Activated CD8-positive, alpha-beta memory T cell treated with anti-CD3 and anti-CD28 coated beads, Interleukin-2, amount 50 U/mL, for 24 hours (primary cell): Measurements from ENCODE around the gene GTF2B.
"Not testable (repeated sequence)": the region's sequence is repeated elsewhere in the genome, so short reads cannot be mapped to it uniquely, and the experiment has no call there.

Source experiments
- DNase-seq: peaks from one replicate; pipeline ENCODE4 v3.0.0-alpha.2; 2020; ENCODE audit errors: extremely low read depth

GTF2B gene

GRCh38 chr1:88891318-88891950, at the start of gene GTF2B:
Gene GTF2B (minus strand): TSS chr1:88891567. CDS start chr1:88891499, 68 bp downstream.
- peak; percentile 85 for DNase-seq

- DNase-seq = not testable (repeated sequence)
Measured at GRCh38 chr1:88938528-88938927, 47.2 kb upstream of the GTF2B start.

- no peak for DNase-seq
Measured at GRCh38 chr1:88936760-88937342, 45.5 kb upstream of the GTF2B start.

- DNase-seq = no peak
Measured at GRCh38 chr1:88936223-88936523, 44.8 kb upstream of the GTF2B start.

GRCh38 chr1:88935522-88936222, 44.3 kb upstream of the GTF2B start:
- DNase-seq = no peak

- DNase-seq = not testable (repeated sequence)
Measured at GRCh38 chr1:88930176-88930575, 38.8 kb upstream of the GTF2B start.

GRCh38 chr1:88923224-88923623, 31.9 kb upstream of the GTF2B start:
- DNase-seq = no peak

GRCh38 chr1:88922214-88922613, 30.8 kb upstream of the GTF2B start:
- DNase-seq = no peak

- DNase-seq = no peak
Measured at GRCh38 chr1:88920845-88921244, 29.5 kb upstream of the GTF2B start.

- DNase-seq = no peak
Measured at GRCh38 chr1:88917321-88918025, 26.1 kb upstream of the GTF2B start.

GRCh38 chr1:88916883-88917282, 25.5 kb upstream of the GTF2B start:
- DNase-seq = no peak

- not testable (repeated sequence) for DNase-seq
Measured at GRCh38 chr1:88911800-88912199, 20.4 kb upstream of the GTF2B start.

- no peak for DNase-seq
Measured at GRCh38 chr1:88911161-88911560, 19.8 kb upstream of the GTF2B start.

GRCh38 chr1:88910401-88910800, 19.0 kb upstream of the GTF2B start:
- no peak for DNase-seq

- no peak for DNase-seq
Measured at GRCh38 chr1:88900883-88901282, 9.5 kb upstream of the GTF2B start.

GRCh38 chr1:88897070-88897730, 5.8 kb upstream of the GTF2B start:
- DNase-seq = no peak

GRCh38 chr1:88892357-88892877, 1.1 kb upstream of the GTF2B start:
- DNase-seq = no peak

- no peak for DNase-seq
Measured at GRCh38 chr1:88891951-88892340, 579 bp upstream of the GTF2B start.

- no peak for DNase-seq
Measured at GRCh38 chr1:88890791-88891317, 513 bp downstream of the GTF2B start.

- DNase-seq = no peak
Measured at GRCh38 chr1:88890131-88890530, 1.2 kb downstream of the GTF2B start.

GRCh38 chr1:88888750-88889149, 2.6 kb downstream of the GTF2B start:
- DNase-seq = no peak

GRCh38 chr1:88885933-88886332, 5.4 kb downstream of the GTF2B start:
- no peak for DNase-seq
